ENCODE results near the gene MRPL50.

Gene MRPL50

DNA sequence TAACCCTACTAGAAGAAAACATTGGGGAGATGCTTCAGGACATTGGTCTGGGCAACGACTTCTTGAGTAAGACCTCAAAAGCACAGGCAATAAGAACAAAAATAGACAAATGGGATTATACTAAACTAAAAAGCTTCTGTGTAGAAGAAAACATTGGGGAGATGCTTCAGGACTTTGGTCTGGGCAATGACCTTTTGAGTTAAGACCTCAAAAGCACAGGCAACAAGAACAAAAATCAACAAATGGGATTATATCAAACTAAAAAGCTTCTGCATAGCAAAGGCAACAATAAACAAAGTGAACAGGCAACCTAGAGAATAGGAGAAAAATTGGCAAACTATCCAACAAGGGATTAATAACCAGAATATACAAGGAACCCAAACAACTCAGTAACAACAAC lies 3.7 kb downstream of the MRPL50 start (continued):
- TF ChIP-seq PRDM1 (tag by site-specific recombination; IDR thresholded peaks at IDR 0.05) = no peak
- no peak for TF ChIP-seq ZFP3 (tag by site-specific recombination; IDR thresholded peaks at IDR 0.05; ENCODE audit: low read depth)
- TF ChIP-seq ZNF621 (tag by site-specific recombination; IDR thresholded peaks at IDR 0.05) = no peak
- TF ChIP-seq, protein P1, sequence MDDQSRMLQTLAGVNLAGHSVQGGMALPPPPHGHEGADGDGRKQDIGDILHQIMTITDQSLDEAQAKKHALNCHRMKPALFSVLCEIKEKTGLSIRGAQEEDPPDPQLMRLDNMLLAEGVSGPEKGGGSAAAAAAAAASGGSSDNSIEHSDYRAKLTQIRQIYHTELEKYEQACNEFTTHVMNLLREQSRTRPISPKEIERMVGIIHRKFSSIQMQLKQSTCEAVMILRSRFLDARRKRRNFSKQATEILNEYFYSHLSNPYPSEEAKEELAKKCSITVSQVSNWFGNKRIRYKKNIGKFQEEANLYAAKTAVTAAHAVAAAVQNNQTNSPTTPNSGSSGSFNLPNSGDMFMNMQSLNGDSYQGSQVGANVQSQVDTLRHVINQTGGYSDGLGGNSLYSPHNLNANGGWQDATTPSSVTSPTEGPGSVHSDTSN (CRISPR knock-in tag; IDR thresholded peaks at IDR 0.05) = no peak
- TF ChIP-seq WT1 (tag by site-specific recombination; IDR thresholded peaks at IDR 0.05) = no peak
- no peak for TF ChIP-seq ZIC2 (tag by site-specific recombination; IDR thresholded peaks at IDR 0.05)
- TF ChIP-seq, protein P2, sequence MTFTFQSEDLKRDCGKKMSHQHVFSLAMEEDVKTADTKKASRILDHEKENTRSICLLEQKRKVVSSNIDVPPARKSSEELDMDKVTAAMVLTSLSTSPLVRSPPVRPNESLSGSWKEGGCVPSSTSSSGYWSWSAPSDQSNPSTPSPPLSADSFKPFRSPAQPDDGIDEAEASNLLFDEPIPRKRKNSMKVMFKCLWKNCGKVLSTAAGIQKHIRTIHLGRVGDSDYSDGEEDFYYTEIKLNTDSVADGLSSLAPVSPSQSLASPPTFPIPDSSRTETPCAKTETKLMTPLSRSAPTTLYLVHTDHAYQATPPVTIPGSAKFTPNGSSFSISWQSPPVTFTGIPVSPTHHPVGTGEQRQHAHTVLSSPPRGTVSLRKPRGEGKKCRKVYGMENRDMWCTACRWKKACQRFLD (tag by site-specific recombination; IDR thresholded peaks at IDR 0.05) = no peak
- no peak for TF ChIP-seq ZNF292 (tag by site-specific recombination; IDR thresholded peaks at IDR 0.05; ENCODE audit: borderline replicate concordance, low read depth)
- TF ChIP-seq ZNF548 (tag by site-specific recombination; IDR thresholded peaks at IDR 0.05) = no peak
- TF ChIP-seq IKZF3 (tag by site-specific recombination; IDR thresholded peaks at IDR 0.05) = no peak

DNA sequence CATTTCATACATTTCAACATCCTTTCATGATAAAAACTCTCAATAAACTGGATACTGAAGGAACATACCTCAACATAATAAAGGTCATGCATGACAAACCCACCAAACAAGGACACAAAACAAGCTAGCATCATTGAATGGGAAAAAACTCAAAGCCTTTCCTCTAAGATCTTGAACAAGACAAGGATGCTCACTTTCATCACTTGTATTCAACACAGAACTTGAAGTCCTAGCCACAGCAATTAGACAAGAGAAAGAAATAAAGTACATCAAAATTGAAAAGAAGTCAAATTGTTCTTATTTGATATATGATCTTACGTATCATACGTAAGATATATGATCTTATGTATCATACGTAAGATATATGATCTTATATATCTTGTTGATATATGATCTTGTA lies 5.3 kb downstream of the MRPL50 start:
- H3K9me3 ChIP-seq (ENCODE audit: control insufficient read depth, insufficient read depth, low read depth, low read length) = no peaks in the 10 kb centered on the region
- no peaks in the 10 kb centered on the region for H3K4me1 ChIP-seq (ENCODE audit: control insufficient read depth, insufficient read depth, low read length)
- H3K4me3 ChIP-seq (ENCODE audit: low read depth, low read length) = no peak overlapping the region
- POLR2A ChIA-PET = no interaction called here
- TF ChIP-seq SETDB1 (IDR thresholded peaks at IDR 0.05; ENCODE audit: insufficient read length, low read length) (peak; percentile 72), GLIS1 (tag by site-specific recombination; IDR thresholded peaks at IDR 0.05) (no peak), ZNF48 (tag by site-specific recombination; IDR thresholded peaks at IDR 0.05) (no peak)
- no peak overlapping the region for H3K27ac ChIP-seq (ENCODE audit: extremely low read depth, low read depth, low read length)
- CTCF ChIA-PET = no interaction called here
- H3K36me3 ChIP-seq (ENCODE audit: control insufficient read depth in 2 of 2, insufficient read depth in 1 of 2, low read length in 2 of 2) = peaks cover 4 to 56% of the 10 kb centered on the region in 2 experiments; a peak in 2 of 3 replicates

DNA sequence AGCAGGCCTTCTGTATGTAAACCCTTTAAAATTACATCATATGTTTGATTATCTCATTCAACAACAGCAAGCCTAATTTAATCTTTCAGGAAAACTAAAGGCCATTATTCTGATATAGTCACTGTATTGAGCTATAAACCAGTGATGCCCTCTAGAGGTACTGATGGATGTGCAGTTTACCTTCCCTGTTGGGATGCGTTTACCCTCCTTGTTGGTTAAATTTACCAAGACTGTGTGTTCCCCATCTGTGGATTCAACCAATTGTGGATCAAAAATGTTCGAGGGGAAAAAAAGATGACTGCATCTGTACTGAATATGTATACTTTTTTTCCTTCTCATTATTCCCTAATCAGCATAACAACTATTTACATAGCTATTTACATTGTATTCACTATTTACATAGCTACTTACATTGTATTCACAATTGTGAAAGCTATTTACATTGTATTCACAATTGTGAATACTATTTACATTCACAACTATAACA lies 9.9 kb downstream of the MRPL50 start:
- no peak overlapping the region for H3K4me3 ChIP-seq (ENCODE audit: low read depth, low read length)
- no peak overlapping the region for H3K27ac ChIP-seq (ENCODE audit: extremely low read depth, low read depth, low read length)
- no peaks in the 10 kb centered on the region for H3K9me3 ChIP-seq (ENCODE audit: control insufficient read depth, insufficient read depth, low read depth, low read length)
- ChIA-PET POLR2A (interaction anchor here (1.7 kb wide), 1 partner anchor 10 kb away, joined by 17 read pairs; the partner anchor contains the start of genes MRPL50 and ZNF189), CTCF (interaction anchor here (0.6 to 2.6 kb wide), 28 partner anchors 7 to 1971 kb away, joined by 3 to 38 read pairs (median 4); partner anchors contain the start of genes MRPL50 and ZNF189)
- no peaks in the 10 kb centered on the region for H3K4me1 ChIP-seq (ENCODE audit: control insufficient read depth, insufficient read depth, low read length)
- no peak for TF ChIP-seq ZNF248 (tag by site-specific recombination; IDR thresholded peaks at IDR 0.05)
- TF ChIP-seq, protein P3, sequence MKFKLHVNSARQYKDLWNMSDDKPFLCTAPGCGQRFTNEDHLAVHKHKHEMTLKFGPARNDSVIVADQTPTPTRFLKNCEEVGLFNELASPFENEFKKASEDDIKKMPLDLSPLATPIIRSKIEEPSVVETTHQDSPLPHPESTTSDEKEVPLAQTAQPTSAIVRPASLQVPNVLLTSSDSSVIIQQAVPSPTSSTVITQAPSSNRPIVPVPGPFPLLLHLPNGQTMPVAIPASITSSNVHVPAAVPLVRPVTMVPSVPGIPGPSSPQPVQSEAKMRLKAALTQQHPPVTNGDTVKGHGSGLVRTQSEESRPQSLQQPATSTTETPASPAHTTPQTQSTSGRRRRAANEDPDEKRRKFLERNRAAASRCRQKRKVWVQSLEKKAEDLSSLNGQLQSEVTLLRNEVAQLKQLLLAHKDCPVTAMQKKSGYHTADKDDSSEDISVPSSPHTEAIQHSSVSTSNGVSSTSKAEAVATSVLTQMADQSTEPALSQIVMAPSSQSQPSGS (tag by site-specific recombination; IDR thresholded peaks at IDR 0.05; ENCODE audit: low read depth) = peak; percentile 31; the same call in 1 of the 2 replicates
- TF ChIP-seq, protein P4, sequence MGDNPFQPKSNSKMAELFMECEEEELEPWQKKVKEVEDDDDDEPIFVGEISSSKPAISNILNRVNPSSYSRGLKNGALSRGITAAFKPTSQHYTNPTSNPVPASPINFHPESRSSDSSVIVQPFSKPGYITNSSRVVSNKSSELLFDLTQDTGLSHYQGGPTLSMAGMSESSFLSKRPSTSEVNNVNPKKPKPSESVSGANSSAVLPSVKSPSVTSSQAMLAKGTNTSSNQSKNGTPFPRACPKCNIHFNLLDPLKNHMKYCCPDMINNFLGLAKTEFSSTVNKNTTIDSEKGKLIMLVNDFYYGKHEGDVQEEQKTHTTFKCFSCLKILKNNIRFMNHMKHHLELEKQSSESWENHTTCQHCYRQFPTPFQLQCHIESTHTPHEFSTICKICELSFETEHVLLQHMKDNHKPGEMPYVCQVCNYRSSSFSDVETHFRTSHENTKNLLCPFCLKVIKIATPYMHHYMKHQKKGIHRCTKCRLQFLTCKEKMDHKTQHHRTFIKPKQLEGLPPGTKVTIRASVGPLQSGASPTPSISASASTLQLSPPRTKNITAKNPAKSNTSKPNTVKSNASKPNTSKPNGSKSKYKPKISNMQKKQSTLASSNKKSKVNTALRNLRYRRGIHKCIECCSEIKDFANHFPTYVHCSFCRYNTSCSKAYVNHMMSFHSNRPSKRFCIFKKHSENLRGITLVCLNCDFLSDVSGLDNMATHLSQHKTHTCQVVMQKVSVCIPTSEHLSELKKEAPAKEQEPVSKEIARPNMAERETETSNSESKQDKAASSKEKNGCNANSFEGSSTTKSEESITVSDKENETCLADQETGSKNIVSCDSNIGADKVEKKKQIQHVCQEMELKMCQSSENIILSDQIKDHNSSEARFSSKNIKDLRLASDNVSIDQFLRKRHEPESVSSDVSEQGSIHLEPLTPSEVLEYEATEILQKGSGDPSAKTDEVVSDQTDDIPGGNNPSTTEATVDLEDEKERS (tag by site-specific recombination; IDR thresholded peaks at IDR 0.05) = no peak
- no peak for TF ChIP-seq ZNF292 (tag by site-specific recombination; IDR thresholded peaks at IDR 0.05; ENCODE audit: borderline replicate concordance, low read depth)
- peaks cover 0 to 30% of the 10 kb centered on the region in 2 experiments; a peak in 1 of 3 replicates for H3K36me3 ChIP-seq (ENCODE audit: control insufficient read depth in 2 of 2, insufficient read depth in 1 of 2, low read length in 2 of 2)

Data from HEK293 (cell line).